ENCODE results near the gene MSI2.

DNA sequence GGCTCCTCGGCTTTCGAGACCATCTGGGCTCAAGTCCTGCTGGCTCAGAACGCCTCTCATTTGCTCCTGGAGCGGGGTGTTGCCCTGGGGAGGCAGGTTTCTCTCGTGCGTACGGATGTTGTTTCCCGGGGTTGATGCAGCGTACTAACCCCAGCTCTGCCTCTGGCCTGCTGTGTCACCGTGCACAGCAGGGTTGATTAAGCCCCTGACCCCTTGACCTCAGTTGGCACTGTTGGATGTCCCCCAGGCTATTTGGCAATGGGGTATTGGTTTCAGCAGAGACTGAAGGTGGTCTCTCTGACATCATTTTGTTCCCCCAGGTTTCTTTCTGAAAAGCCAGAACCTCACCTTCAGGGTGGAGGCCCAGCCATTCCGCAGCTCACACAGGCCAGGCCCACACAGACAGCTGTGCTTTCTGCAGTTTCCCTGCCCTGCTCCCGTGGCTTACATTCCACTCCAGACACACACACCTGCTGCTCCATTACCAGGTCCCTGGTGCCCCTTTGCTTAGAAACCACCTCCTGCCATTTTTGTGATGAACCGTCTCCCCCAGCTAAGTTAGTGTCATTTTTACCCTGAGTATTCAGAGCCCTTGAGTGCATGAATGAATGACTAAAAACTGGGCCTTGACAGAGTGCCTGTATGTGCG is 255.3 kb downstream of the MSI2 start:
- TF ChIP-seq, protein P1, sequence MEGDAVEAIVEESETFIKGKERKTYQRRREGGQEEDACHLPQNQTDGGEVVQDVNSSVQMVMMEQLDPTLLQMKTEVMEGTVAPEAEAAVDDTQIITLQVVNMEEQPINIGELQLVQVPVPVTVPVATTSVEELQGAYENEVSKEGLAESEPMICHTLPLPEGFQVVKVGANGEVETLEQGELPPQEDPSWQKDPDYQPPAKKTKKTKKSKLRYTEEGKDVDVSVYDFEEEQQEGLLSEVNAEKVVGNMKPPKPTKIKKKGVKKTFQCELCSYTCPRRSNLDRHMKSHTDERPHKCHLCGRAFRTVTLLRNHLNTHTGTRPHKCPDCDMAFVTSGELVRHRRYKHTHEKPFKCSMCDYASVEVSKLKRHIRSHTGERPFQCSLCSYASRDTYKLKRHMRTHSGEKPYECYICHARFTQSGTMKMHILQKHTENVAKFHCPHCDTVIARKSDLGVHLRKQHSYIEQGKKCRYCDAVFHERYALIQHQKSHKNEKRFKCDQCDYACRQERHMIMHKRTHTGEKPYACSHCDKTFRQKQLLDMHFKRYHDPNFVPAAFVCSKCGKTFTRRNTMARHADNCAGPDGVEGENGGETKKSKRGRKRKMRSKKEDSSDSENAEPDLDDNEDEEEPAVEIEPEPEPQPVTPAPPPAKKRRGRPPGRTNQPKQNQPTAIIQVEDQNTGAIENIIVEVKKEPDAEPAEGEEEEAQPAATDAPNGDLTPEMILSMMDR (IDR thresholded peaks at IDR 0.05) = no peak
- no peak for TF ChIP-seq POLR2A (IDR thresholded peaks at IDR 0.05)
